ENCODE results near the gene KIF5B. TPM values are rescaled to one million over a fixed set of nuclear protein-coding genes. Genes with fewer than 3 reads are reported as not detected.

KIF5B gene
- total and polyA plus RNA-seq, 2 of the 8 experiments (the other 6 are each of a cell fraction or from before 2014, with no cell fraction given): 9.8 to 68.4 TPM

- TF ChIP-seq CHD7 (IDR thresholded peaks at IDR 0.05; ENCODE audit: insufficient replicate concordance, low read length) (no peak), CHD1 (IDR thresholded peaks at IDR 0.05; ENCODE audit: low read depth, low read length) (no peak), TEAD4 (IDR thresholded peaks at IDR 0.05; ENCODE audit: low read depth, low read length) (no peak)
These were observed 96.6 kb downstream of the KIF5B start (continued) for GRCh38 chr10:31959461-31960173.
